Daoy (cell line): ENCODE data around the gene NEFH. TPM values are rescaled to one million over a fixed set of nuclear protein-coding genes. Genes with fewer than 3 reads are reported as not detected.
"Not testable (repeated sequence)": the region's sequence is repeated elsewhere in the genome, so short reads cannot be mapped to it uniquely, and the experiment has no call there.

Experiments
- DNase-seq: peaks from one replicate; pipeline ENCODE4 v3.0.0-alpha.2; 2015; ENCODE audit warnings: low read depth
- total RNA-seq: library from RNA; depleted of rRNA; stranded (reverse); fragments of >200 nt; shearing (Covaris generic); gene quantifications from 2 replicates; pipeline ENCODE4 v1.2.3, GENCODE V29; 2014; rRNA removed

NEFH gene, protein sequence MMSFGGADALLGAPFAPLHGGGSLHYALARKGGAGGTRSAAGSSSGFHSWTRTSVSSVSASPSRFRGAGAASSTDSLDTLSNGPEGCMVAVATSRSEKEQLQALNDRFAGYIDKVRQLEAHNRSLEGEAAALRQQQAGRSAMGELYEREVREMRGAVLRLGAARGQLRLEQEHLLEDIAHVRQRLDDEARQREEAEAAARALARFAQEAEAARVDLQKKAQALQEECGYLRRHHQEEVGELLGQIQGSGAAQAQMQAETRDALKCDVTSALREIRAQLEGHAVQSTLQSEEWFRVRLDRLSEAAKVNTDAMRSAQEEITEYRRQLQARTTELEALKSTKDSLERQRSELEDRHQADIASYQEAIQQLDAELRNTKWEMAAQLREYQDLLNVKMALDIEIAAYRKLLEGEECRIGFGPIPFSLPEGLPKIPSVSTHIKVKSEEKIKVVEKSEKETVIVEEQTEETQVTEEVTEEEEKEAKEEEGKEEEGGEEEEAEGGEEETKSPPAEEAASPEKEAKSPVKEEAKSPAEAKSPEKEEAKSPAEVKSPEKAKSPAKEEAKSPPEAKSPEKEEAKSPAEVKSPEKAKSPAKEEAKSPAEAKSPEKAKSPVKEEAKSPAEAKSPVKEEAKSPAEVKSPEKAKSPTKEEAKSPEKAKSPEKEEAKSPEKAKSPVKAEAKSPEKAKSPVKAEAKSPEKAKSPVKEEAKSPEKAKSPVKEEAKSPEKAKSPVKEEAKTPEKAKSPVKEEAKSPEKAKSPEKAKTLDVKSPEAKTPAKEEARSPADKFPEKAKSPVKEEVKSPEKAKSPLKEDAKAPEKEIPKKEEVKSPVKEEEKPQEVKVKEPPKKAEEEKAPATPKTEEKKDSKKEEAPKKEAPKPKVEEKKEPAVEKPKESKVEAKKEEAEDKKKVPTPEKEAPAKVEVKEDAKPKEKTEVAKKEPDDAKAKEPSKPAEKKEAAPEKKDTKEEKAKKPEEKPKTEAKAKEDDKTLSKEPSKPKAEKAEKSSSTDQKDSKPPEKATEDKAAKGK
- 0.11 TPM in 1 of 2 replicates, not detected in the other for total RNA-seq

DNA sequence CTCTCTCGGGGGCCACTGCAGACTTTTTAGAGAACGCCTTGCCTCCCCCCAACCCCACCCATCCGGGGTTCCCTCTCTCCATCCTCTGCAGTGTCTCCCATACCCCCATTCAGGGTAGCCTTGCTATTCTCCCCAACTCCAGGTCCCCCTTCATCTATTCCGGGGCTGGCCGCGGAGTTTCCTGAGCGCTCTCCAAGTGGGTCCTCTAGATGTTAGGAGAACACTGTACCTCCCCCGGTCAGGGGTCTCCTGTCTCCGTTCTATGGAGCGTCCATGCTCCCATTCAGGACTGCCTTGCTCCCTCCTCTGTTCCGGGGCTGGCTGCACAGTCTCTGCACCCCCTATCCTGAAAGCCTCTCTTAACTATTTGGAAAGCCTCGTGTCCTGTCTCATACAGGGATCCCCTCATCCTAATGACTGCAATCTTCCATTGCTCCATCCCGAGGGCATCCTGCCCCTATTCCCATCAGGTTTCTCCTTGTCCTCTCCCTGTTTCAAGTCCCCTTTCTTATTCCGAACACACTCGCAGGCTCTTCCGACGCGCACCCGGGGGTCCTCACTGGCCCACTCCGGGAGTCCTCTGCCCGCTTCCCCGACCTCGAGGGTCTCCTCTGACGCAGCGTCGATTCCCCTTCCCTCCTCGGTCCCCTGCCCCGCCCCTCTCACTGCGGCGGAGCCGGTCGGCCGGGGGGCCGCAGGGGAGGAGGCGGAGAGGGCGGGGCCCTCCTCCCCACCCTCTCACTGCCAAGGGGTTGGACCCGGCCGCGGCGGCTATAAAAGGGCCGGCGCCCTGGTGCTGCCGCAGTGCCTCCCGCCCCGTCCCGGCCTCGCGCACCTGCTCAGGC lies at the start of gene NEFH:
NEFH (plus strand) TSS at position 802 of the 845 bp plus-strand sequence. CDS start 45 bp downstream, outside the sequence.
- DNase-seq, result no peak

DNA sequence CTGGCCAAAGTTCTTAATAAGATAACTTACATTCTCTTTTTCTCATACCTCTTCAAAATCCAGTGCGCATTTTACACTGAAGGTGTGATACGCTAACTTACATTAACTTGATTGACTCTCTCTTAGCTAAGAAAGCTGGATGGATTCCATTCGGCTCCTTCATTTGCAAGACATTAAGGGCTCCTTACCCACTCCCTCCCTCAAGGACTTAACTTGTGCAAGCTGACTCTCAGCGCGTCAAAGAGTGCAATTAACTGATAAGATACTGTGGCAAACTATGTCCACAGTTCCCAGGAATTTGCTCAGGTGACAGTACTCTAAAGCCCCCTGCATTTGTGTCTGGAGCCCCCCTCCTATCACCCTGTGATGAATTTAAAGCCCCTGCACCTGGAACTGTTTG lies 48.0 kb upstream of the NEFH start:
- no peak for DNase-seq

DNA sequence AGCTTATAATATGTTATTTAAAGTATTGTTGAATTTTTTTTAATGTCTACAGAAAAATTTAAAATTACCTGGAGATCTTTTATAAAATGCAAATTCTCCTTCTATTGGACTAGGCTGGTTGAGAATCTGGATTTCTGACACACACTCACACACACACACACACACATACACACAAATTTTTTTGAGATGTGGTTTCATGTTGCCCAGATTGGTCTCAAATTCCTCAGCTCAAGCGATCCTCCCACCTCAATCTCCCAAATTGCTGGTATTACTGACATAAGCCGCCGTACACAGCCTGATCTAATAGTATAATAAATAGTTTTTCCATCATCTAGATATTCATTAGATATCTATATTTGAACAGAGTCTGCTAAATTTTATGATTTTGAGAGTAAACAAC lies 46.2 kb upstream of the NEFH start:
- DNase-seq, result no peak

DNA sequence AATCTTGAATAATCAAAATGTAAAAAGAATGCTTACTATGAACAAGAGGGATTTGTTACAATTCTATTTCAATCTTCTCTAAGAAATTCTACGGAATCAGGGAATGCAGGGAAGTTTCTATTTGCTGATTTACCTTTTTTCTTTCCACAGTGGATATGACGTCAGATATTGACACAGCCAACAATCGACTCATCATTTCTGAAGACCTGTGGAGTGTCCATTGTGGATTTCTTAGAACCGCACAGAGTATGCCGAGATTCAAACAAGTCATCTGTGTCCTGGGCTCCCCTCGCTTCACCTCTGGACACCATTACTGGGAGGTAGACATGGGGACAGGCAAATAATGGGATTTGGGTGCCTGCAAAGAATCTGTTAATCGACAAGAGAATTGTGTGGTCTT lies 45.7 kb upstream of the NEFH start:
- no peak for DNase-seq

DNA sequence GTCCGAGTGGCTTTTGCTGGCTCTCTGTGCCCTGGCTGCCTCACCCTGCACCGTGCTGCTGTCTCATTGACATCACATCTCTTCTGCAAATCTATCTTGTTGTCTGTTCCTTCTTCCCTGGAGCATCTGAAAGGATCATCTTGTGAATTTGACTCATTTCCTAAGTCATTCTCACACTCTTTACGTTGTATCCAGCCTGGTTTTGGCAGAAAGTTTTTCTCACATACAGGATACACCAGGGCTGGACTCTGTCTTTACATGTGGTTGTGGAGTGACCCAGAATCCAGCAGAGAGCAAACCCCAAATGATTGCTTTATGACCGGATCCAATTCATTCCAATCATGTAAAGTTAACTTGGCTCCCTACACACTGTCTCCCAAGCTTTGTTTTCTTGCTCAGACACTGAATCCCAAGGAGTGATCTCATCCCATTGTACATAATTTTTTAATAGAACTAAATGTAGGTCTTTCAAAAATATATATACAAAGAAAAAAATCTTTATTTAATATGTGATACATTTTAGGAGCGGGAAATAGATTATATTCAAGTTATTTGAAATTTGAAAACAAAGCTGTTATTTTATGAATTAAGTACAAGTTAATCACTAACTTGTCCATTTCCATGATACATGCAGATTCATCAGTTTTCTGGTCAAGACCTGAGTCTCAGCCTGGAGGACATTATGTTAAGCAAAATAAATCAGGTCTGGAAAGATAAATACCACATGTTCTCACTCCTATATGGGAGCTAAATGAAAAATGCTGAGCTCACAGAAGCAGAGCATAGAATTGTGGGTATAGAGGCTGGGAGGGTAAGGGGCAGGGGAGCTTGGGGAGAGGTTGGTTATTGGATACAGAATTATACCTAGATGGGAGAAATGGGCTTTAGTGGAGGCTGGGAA lies 44.5 kb upstream of the NEFH start:
- no peak for DNase-seq

DNA sequence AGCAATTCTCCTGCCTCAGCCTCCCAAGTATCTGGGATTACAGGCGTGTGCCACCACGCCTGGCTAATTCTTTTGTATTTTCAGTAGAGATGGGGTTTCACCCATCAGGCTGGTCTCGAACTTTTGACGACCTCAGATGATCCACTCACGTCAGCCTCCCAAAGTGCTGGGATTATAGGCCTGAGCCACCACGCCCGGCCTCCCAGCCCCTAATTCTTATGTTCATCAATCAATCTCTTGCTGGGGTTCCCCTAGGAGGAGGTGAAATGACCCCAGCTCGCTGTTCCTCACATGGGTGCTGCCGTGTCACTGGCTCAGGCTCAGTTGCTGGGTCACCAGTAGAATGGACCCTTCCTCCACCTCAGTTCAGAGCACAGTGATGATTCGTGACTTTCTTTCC lies 41.7 kb upstream of the NEFH start, which contains the start of gene RFPL1:
RFPL1 (plus strand) TSS at position 301 of the 400 bp plus-strand sequence.
- not testable (repeated sequence) for DNase-seq

DNA sequence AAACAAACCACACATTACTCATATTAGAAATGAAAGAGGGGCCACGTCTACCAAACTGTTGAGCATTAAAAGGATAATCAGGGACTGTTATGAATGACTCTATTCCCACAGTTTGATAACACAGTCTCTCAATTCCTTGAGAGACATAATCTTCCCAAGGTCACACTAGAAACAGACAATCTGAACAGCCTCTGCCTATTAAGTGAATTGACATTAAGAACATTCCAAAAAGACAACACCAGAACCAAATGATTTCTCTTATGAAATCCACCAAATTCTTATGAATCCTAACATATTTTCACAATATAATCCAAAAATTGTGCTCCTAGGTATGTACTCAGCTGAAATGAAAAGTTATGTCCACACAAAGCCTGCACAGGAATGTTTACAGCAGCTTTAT lies 37.0 kb upstream of the NEFH start:
- no peak for DNase-seq

DNA sequence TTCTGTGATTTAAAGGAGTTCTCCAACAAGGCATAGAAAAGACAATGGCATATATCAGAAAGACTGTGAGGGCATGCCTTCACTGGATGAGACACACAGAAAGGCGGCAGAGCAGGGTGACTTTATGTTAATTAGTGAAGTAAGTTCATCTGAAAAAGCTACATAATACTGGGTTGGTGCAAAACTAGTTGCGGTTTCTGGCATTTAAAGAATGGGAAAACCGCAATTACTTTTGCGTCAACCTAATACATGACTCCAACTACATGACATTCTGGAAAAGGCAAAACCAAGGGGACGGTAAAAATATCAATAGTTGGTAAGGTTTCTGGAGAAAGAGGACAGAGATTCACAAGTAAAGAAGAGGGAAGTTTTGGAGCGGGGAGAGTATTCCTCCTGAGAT lies 36.6 kb upstream of the NEFH start:
- no peak for DNase-seq

DNA sequence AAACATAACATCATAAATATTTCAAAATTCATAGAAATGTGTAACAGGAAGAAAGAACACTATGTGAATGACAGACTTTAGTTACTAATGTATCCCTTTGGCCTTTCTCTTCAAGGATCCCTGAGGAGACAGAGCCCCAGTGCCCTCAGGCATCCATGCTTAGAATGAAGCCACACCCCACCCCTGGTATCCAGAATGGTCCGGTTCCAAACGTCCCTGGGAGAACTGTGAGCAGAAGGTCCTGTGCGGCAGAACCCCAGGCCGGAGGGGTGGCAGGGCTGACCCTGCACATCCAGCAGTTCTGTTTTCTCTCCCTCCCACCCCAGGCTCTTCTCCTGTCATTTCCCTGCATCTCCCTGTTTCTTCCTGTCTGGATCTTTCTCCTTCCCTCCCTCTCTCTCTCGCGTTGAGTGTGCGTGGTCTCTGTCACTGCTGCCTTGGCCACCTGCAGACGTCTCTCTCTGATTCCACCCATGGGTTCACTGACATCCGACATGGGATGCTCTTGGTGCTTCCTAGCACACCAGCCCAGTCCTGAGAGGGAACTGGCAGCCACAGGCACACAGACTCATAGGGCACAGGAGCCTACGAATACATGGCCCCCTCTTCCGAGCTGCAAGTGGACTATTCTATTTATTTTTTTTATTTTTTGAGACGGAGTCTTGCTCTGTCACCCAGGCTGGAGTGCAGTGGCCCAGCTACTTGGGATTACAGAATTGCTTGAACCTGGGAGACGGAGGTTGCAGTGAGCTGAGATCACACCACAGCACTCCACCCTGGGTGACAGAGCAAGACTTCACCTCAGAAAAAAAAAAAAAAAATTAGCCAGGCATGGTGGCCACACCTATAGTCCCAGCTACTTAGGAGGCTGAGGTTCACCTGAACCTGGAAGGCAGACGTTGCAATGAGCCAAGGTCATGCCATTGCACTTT lies 35.9 kb upstream of the NEFH start:
- no peak for DNase-seq

DNA sequence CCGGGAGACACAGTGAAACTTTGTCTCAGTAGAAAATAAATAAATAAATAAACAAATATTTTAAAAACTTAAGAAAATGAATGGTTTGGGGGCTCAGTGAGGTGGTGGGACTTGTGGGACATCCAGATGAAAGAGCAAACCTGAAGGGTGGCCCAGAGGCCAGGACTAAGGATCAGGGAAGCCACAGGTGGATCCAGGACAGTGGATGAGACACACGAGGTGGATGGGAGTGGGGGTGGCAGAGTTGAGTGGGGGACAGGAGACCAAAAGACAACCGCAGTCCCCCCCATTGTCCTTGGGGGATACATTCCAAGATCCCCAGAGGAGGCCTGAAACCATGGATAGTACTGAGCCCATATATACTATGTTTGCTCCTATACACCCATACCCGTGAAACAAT lies 34.5 kb upstream of the NEFH start:
- no peak for DNase-seq

DNA sequence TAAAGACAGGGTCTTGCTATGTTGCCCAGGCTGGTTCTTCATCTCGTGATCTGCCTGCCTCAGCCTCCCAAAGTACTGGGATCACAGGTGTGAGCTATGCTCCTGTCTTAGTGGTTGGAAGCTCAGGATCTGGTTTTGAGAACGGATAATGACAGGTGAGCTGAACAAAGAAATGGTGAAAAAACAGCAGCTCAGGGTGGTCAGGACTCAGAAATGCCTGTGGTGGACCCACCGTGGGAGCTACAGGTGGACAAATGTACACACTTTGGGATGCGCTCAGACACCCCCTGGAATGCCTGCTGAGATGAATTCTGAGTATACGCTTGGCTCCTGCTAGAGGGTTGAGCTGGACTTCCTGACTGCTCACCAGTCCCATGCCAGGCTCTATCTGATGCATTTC lies 32.1 kb upstream of the NEFH start:
- no peak for DNase-seq

DNA sequence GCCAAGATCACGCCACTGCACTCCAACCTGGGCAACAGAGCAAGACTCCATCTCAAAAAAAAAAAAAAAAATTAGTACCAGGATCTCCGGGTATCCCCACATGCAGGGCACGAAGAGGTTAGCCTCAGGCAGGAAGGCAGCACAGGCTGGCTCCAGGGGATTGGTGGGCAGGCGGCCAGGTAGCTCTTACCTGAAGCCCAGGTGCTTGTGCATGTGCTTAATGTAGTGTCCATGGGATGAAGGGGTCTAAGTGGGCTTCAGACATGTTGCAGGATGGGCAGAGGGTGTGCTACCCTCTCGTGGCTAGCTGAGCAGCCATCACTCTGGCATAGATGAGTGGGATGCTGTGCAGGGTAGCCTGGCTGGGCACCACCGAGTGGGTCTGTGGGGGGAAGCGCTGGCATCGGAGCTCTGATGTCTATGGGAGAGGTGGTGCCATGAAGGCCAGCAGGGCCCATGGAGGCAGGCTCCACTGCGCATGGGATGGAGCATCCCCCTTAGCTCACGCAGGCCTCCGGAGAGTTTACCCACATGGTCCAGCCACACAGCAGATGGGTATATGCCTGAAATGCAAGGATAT lies 30.6 kb upstream of the NEFH start:
- DNase-seq, result no peak

DNA sequence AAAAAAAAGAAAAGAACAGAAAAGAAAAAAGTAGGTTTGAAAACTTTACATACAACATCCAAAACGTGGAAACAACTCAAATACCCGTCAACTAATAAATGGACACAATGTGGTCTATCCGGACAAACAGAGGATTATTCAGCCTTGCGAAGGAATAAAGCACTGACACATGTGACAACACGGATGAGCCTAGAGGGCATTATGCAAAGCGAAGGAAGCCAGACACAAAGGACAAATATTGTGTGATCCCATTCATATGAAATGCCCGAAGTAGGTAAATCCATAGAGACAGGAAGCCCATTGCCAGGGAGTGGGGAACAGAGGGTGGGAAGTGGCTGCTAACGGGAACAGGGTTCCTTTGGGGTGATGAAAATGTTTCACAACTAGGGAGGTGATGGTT lies 29.8 kb upstream of the NEFH start:
- DNase-seq, result no peak

DNA sequence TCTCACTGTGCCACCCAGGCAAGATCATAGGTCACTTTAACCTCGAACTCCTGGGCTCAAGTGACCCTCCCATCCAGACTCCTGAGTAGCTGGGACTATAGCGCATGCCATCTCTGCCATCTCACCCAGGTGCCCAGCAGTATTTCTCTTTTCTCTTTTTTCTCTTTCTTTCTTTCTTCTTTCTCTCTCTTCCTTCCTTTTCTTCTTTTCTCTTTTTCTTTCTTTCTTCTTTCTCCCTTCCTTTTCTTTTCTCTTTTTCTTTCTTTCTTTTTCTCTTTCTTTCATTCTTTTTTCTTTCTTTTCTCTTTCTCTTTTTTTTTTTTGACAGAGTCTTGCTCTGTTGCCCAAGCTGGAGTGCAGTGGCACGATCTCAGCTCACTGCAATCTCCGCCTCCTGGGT lies 28.2 kb upstream of the NEFH start:
- DNase-seq, result no peak

DNA sequence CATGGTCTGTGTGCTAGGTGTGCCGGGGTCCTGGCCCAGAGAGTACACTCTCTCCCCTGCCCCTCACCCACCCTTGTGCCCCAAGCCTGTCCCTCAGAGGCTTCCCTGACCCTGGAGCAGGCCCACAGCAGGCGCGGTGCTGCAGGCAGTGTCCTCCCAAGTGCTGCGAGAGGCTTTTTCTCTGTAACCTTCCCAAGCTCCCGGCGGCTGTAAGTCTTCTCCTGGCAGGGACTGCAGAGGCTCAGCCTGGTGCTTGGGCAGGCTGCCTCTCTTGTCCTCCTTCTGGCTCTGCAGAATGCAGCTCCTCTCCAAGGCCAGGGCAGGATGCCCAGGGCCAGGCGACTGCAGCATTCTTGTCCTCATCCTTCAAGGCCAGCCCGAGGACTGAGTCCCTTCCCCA lies 25.7 kb upstream of the NEFH start:
- no peak for DNase-seq

DNA sequence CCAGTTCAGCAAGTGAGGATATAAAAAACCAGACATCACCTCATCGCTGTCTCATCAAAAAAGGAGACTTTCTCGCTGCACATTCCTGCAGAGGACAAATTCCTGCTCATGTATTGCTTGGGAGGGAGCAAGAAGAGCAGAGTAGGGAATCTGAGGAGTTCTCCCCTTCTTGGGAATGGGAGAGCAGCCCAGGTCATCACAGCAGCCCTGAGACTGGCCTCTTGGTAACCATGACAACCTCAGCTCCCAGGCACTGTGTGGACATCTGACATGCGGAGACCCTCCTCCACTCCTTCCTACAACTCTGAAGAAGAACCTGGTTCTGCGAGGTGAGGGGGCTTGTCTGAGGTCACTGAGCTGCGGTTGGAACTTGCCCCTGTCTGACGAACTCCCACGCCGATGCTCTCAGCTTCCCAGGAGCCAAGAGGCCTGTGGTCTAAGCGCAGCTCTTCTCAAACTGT lies 23.8 kb upstream of the NEFH start:
- DNase-seq, result no peak

DNA sequence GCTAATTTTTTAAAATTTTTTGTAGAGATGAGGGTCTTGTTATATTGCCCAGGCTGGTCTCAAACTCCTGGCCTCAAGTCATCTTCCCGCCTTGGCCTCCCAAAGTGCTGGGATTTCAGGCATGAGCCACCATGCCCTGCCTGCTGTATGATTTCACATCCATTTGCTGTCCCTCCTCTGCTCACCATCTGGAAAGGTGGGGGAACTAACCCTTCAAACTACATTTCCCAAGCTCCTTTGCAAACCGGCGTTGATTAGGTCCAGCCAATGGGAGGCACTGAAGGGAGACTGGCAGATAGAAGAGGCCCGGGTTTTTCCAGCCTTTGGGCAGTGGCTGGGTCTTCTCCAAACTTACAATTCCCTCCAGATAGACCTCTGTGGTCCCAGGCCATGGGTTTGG lies 22.3 kb upstream of the NEFH start:
- DNase-seq, result peak; percentile 69

DNA sequence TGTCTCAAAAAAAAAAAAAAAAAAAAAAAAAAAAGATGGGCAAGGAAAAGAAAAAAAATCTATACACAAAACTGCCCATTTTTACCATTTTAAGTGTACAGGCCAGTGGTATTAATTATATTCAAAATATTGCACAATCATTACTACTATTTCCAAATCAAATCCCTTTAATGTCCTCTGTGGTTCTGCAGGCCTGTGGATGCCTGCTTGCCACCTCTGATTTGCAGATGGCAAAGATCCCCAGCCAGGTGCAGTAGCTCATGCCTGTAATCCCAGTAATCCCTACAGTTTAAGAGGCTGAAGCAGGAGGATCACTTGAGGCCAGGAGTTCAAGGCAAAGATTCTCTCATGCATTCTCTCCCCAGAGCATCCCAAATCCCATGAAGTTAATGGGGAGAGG lies 21.5 kb upstream of the NEFH start:
- DNase-seq, result no peak

DNA sequence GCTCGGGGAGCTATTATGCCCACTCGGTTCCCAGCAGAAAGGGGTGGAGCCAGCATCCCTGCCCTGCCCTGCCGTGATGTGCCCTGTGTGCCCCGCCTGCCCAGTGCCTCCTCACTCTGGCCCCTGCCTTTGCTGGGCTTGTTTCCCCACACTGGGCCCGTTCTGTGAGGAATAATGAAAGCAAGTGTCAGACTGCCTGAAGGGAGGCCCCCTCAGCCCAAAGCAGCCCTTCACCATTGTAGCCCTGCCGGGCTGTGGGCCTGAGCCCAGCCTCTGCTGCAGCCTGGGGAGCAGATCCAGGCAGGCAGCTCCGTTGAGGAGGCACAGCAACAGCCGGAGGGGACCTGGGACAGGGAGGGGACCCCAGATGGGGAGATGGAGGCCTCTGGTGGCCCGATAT lies 20.2 kb upstream of the NEFH start:
- DNase-seq, result no peak
